Fibroblast of lung (primary cell): ENCODE measurements around the gene CNTN4.

ENCODE experiments used
- CTCF ChIP-seq, 2 donors: IDR thresholded peaks in 1 of 2; conservative IDR thresholded peaks in 1 of 2; 1 replicate in 1 of 2; 2 replicates in 1 of 2; pipeline ENCODE4 v1.5.1; 2011 to 2012; ENCODE audit warnings: low read length in 2 of 2, control low read depth in 1 of 2, inconsistent platforms in 1 of 2, low read depth in 1 of 2, mild to moderate bottlenecking in 1 of 2
- EZH2 ChIP-seq: IDR thresholded peaks from 2 replicates; pipeline ENCODE4 v1.5.1; 2012; ENCODE audit warnings: low read length, control low read depth, mild to moderate bottlenecking; ENCODE audit errors: missing control alignments

GRCh38 chr3:2180634-2181033 lies 82.0 kb downstream of the CNTN4 start:
- TF ChIP-seq CTCF (conservative IDR thresholded peaks at IDR 0.05 in 1 of 2, IDR thresholded peaks at IDR 0.05 in 1 of 2; ENCODE audit: low read depth in 1 of 2, low read length in 2 of 2) (no peak), EZH2 (no peak)
